ENCODE measurements around the gene GAS5.

DNA sequence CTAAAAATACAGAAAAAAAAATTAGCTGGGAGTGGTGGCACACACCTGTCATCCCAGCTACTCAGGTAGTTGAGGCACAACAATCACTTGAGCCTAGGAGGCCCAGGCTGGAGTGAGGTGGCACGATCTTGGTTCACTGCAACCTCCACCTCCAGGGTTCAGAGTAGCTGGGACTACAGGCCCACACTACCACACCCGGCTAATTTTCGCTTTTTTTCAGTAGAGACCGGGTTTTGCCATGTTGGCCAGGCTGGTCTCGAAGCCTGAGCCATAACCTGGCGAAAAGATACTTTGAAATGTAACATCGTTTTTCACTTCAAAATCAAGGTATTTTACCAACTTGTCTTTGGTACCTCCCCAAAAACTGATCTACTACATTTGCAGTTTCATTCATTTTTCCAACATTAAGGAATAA is 6.1 kb downstream of the GAS5 start:
- TF ChIP-seq, protein P1, sequence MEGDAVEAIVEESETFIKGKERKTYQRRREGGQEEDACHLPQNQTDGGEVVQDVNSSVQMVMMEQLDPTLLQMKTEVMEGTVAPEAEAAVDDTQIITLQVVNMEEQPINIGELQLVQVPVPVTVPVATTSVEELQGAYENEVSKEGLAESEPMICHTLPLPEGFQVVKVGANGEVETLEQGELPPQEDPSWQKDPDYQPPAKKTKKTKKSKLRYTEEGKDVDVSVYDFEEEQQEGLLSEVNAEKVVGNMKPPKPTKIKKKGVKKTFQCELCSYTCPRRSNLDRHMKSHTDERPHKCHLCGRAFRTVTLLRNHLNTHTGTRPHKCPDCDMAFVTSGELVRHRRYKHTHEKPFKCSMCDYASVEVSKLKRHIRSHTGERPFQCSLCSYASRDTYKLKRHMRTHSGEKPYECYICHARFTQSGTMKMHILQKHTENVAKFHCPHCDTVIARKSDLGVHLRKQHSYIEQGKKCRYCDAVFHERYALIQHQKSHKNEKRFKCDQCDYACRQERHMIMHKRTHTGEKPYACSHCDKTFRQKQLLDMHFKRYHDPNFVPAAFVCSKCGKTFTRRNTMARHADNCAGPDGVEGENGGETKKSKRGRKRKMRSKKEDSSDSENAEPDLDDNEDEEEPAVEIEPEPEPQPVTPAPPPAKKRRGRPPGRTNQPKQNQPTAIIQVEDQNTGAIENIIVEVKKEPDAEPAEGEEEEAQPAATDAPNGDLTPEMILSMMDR (IDR thresholded peaks at IDR 0.05): no peak
- TF ChIP-seq ZFX (IDR thresholded peaks at IDR 0.05; ENCODE audit: borderline replicate concordance): no peak

Data from 22Rv1 (cell line).